HepG2 (cell line): ENCODE data around the gene CENPW. TPM values are rescaled to one million over a fixed set of nuclear protein-coding genes. Genes with fewer than 3 reads are reported as not detected.
A peak's percentile ranks its signal among the peaks of the same experiment; 100 is the strongest.

Experiments
- ETV5 ChIP-seq: IDR thresholded peaks from 2 replicates; pipeline ENCODE4 v1.6.1; 2018; ENCODE audit warnings: missing biosample characterization, missing genetic modification reagents, inconsistent platforms, borderline replicate concordance
- HINFP ChIP-seq: sonication (generic); formaldehyde crosslinking; IDR thresholded peaks from 2 replicates; pipeline ENCODE4 v1.4.0; 2020; ENCODE audit warnings: low read depth, mild to moderate bottlenecking, missing genetic modification reagents
- HNRNPUL1 ChIP-seq: fragments of 200-400 bp; formaldehyde crosslinking; IDR thresholded peaks from 2 replicates; pipeline ENCODE4 v1.6.1; 2017; ENCODE audit warnings: low read depth, mild to moderate bottlenecking, low read length, moderate library complexity
- HOXA7 ChIP-seq: sonication (generic); formaldehyde crosslinking; IDR thresholded peaks from 2 replicates; pipeline ENCODE4 v1.8.1; 2022; ENCODE audit warnings: mild to moderate bottlenecking, missing genetic modification reagents, moderate library complexity
- MYNN ChIP-seq: sonication (generic); formaldehyde crosslinking; IDR thresholded peaks from 2 replicates; pipeline ENCODE4 v1.4.0; 2020; ENCODE audit warnings: mild to moderate bottlenecking, low read depth, missing genetic modification reagents
- ONECUT2 ChIP-seq: sonication (generic); formaldehyde crosslinking; IDR thresholded peaks from 2 replicates; pipeline ENCODE4 v1.4.0; 2020; ENCODE audit warnings: missing genetic modification reagents
- PHF5A ChIP-seq: IDR thresholded peaks from one replicate; pipeline ENCODE4 v1.6.1; 2018; ENCODE audit warnings: low read depth, missing genetic modification reagents; ENCODE audit not compliant: unreplicated experiment
- PHF8 ChIP-seq: sonication (generic); formaldehyde crosslinking; IDR thresholded peaks from 2 replicates; pipeline ENCODE4 v1.5.0; 2020; ENCODE audit warnings: missing genetic modification reagents
- POLR2A ChIP-seq, 2 experiments: IDR thresholded peaks; 2 replicates each; pipeline ENCODE4 v1.6.1; 2011; ENCODE audit warnings: low read depth in 2 of 2, low read length in 2 of 2, mild to moderate bottlenecking in 1 of 2, moderate library complexity in 1 of 2; ENCODE audit not compliant: insufficient read depth in 1 of 2
- RBAK ChIP-seq: sonication (generic); formaldehyde crosslinking; IDR thresholded peaks from 2 replicates; pipeline ENCODE4 v1.5.1; 2020; ENCODE audit warnings: mild to moderate bottlenecking, missing genetic modification reagents
- SAFB2 ChIP-seq: sonication (generic); formaldehyde crosslinking; IDR thresholded peaks from 2 replicates; pipeline ENCODE4 v1.5.1; 2020; ENCODE audit warnings: missing genetic modification reagents, low read depth, mild to moderate bottlenecking, borderline replicate concordance
- SMARCE1 ChIP-seq: fragments of 450-650 bp; IDR thresholded peaks from 2 replicates; pipeline ENCODE4 v1.6.1; 2017; ENCODE audit warnings: borderline replicate concordance
- TAF15 ChIP-seq: fragments of 200-400 bp; formaldehyde crosslinking; IDR thresholded peaks from one replicate; pipeline ENCODE4 v1.6.1; 2018; ENCODE audit warnings: mild to moderate bottlenecking, low read depth, low read length; ENCODE audit not compliant: poor library complexity, severe bottlenecking
- TEAD2 ChIP-seq: sonication (generic); formaldehyde crosslinking; IDR thresholded peaks from 2 replicates; pipeline ENCODE4 v1.9.0; 2021; ENCODE audit warnings: missing genetic modification reagents
- TEF ChIP-seq: sonication (generic); formaldehyde crosslinking; IDR thresholded peaks from 2 replicates; pipeline ENCODE4 v1.5.0; 2020; ENCODE audit warnings: missing genetic modification reagents
- TIGD3 ChIP-seq: sonication (generic); formaldehyde crosslinking; IDR thresholded peaks from 2 replicates; pipeline ENCODE4 v1.5.1; 2020; ENCODE audit warnings: mild to moderate bottlenecking, missing genetic modification reagents, borderline replicate concordance
- U2AF2 ChIP-seq: fragments of 200-400 bp; formaldehyde crosslinking; IDR thresholded peaks from 2 replicates; pipeline ENCODE4 v1.6.1; 2017; ENCODE audit warnings: low read depth, mild to moderate bottlenecking, low read length
- ZBTB3 ChIP-seq: sonication (generic); formaldehyde crosslinking; IDR thresholded peaks from 2 replicates; pipeline ENCODE4 v1.4.0; 2020; ENCODE audit warnings: low read depth, mild to moderate bottlenecking, moderate library complexity, missing genetic modification reagents, borderline replicate concordance
- ZFP62 ChIP-seq: sonication (generic); formaldehyde crosslinking; IDR thresholded peaks from 2 replicates; pipeline ENCODE4 v1.4.0; 2020; ENCODE audit warnings: missing genetic modification reagents
- ZNF30 ChIP-seq: sonication (generic); formaldehyde crosslinking; IDR thresholded peaks from 2 replicates; pipeline ENCODE4 v1.5.0; 2020; ENCODE audit warnings: mild to moderate bottlenecking, missing genetic modification reagents
- ZNF510 ChIP-seq: sonication (generic); formaldehyde crosslinking; IDR thresholded peaks from 2 replicates; pipeline ENCODE4 v1.4.0; 2020; ENCODE audit warnings: low read depth, mild to moderate bottlenecking, missing genetic modification reagents
- ZNF552 ChIP-seq: sonication (generic); formaldehyde crosslinking; IDR thresholded peaks from 2 replicates; pipeline ENCODE4 v1.9.0; 2022; ENCODE audit warnings: missing genetic modification reagents, mild to moderate bottlenecking, borderline replicate concordance
- ZNF788 ChIP-seq: sonication (generic); formaldehyde crosslinking; IDR thresholded peaks from 2 replicates; pipeline ENCODE4 v1.5.0; 2020; ENCODE audit warnings: mild to moderate bottlenecking, missing genetic modification reagents, borderline replicate concordance
- polyA plus RNA-seq, 8 experiments: library from polyadenylated mRNA; depleted of rRNA in 3 of 8; stranded (reverse) in 7 of 8; unstranded in 1 of 8; fragments of >200 nt; fragmentation: Illumina TruSeq in 4 of 8; extraction: Trizol in 4 of 8; gene quantifications; 2 replicates each; pipeline versions ENCODE4 v1.2.1 to v1.2.3, GENCODE V29; 2011 to 2016; ENCODE audit warnings: low read depth in 4 of 8, missing spikeins in 1 of 8, mixed read lengths in 1 of 8; ENCODE audit not compliant: insufficient read depth in 1 of 8
- total RNA-seq, 5 experiments: library from RNA; depleted of rRNA; stranded (reverse); fragments of >200 nt; fragmentation: Illumina TruSeq; extraction: Trizol; gene quantifications; 2 replicates each; pipeline ENCODE4 v1.2.3, GENCODE V29; 2016; ENCODE audit warnings: low read depth in 1 of 5
- TF ChIP-seq, protein P1 (sequence below): sonication (generic); formaldehyde crosslinking; IDR thresholded peaks from 2 replicates; pipeline ENCODE4 v1.4.0; 2020; ENCODE audit warnings: missing genetic modification reagents
- TF ChIP-seq, protein P2 (sequence below): sonication (generic); formaldehyde crosslinking; IDR thresholded peaks from 2 replicates; pipeline ENCODE4 v1.4.0; 2020; ENCODE audit warnings: mild to moderate bottlenecking, missing genetic modification reagents

CENPW gene
- total and polyA plus RNA-seq, 2 of the 13 experiments (the other 11 are each of a cell fraction or from before 2014, with no cell fraction given) = 8.6 to 94.7 TPM

- TF ChIP-seq HOXA7 (CRISPR knock-in tag) (no peak), HINFP (CRISPR knock-in tag) (peak; percentile 45; the same call in 1 of the 2 replicates), TEAD2 (CRISPR knock-in tag) (no peak), TIGD3 (no peak), ONECUT2 (CRISPR knock-in tag) (0 out of 2 replicates have a peak, but pooled peaks have one; percentile 29), RBAK (CRISPR knock-in tag) (no peak), HNRNPUL1 (no peak), ZNF510 (no peak), PHF5A (CRISPR knock-in tag) (no peak), ZBTB3 (CRISPR knock-in tag) (peak; percentile 63; the same call in 1 of the 2 replicates), ZNF552 (CRISPR knock-in tag) (no peak), U2AF2 (no peak), ETV5 (CRISPR knock-in tag) (peak; percentile 55; the same call in 1 of the 2 replicates), ZNF788 (CRISPR knock-in tag) (peak; percentile 88; the same call in 1 of the 2 replicates), POLR2A (IDR thresholded peaks at IDR 0.05; ENCODE audit: insufficient read depth in 1 of 2, low read depth in 2 of 2, low read length in 2 of 2) (peak; percentile 77 to 85), ZNF30 (no peak), SMARCE1 (no peak), SAFB2 (CRISPR knock-in tag) (no peak), MYNN (CRISPR knock-in tag) (peak; percentile 59; the same call in 1 of the 2 replicates), ZFP62 (CRISPR knock-in tag) (no peak), TEF (CRISPR knock-in tag) (no peak), PHF8 (CRISPR knock-in tag) (peak; percentile 71), TAF15 (no peak)
- TF ChIP-seq, protein P1, sequence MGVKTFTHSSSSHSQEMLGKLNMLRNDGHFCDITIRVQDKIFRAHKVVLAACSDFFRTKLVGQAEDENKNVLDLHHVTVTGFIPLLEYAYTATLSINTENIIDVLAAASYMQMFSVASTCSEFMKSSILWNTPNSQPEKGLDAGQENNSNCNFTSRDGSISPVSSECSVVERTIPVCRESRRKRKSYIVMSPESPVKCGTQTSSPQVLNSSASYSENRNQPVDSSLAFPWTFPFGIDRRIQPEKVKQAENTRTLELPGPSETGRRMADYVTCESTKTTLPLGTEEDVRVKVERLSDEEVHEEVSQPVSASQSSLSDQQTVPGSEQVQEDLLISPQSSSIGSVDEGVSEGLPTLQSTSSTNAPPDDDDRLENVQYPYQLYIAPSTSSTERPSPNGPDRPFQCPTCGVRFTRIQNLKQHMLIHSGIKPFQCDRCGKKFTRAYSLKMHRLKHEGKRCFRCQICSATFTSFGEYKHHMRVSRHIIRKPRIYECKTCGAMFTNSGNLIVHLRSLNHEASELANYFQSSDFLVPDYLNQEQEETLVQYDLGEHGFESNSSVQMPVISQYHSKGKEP = no peak; the same call in 1 of the 2 replicates
- TF ChIP-seq, protein P2, sequence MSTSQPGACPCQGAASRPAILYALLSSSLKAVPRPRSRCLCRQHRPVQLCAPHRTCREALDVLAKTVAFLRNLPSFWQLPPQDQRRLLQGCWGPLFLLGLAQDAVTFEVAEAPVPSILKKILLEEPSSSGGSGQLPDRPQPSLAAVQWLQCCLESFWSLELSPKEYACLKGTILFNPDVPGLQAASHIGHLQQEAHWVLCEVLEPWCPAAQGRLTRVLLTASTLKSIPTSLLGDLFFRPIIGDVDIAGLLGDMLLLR = no peak
Measured at GRCh38 chr6:126339796-126340609, at the start of gene CENPW (continued).
